Measurements from ENCODE around the gene MYL7. TPM values are rescaled to one million over a fixed set of nuclear protein-coding genes. Genes with fewer than 3 reads are reported as not detected.

The MYL7 gene
- polyA plus RNA-seq, 2 of the 4 experiments (the other 2 are of a cell fraction), result not detected

- TF ChIP-seq, protein P1, sequence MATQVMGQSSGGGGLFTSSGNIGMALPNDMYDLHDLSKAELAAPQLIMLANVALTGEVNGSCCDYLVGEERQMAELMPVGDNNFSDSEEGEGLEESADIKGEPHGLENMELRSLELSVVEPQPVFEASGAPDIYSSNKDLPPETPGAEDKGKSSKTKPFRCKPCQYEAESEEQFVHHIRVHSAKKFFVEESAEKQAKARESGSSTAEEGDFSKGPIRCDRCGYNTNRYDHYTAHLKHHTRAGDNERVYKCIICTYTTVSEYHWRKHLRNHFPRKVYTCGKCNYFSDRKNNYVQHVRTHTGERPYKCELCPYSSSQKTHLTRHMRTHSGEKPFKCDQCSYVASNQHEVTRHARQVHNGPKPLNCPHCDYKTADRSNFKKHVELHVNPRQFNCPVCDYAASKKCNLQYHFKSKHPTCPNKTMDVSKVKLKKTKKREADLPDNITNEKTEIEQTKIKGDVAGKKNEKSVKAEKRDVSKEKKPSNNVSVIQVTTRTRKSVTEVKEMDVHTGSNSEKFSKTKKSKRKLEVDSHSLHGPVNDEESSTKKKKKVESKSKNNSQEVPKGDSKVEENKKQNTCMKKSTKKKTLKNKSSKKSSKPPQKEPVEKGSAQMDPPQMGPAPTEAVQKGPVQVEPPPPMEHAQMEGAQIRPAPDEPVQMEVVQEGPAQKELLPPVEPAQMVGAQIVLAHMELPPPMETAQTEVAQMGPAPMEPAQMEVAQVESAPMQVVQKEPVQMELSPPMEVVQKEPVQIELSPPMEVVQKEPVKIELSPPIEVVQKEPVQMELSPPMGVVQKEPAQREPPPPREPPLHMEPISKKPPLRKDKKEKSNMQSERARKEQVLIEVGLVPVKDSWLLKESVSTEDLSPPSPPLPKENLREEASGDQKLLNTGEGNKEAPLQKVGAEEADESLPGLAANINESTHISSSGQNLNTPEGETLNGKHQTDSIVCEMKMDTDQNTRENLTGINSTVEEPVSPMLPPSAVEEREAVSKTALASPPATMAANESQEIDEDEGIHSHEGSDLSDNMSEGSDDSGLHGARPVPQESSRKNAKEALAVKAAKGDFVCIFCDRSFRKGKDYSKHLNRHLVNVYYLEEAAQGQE (IDR thresholded peaks at IDR 0.05), result no peak
- TF ChIP-seq ESRRA (IDR thresholded peaks at IDR 0.05; ENCODE audit: borderline replicate concordance, low read length) (no peak), RNF2 (IDR thresholded peaks at IDR 0.05; ENCODE audit: borderline replicate concordance, low read depth) (no peak), RFX5 (IDR thresholded peaks at IDR 0.05) (no peak), NPAS2 (CRISPR knock-in tag; IDR thresholded peaks at IDR 0.05; ENCODE audit: borderline replicate concordance) (no peak)
Observed at GRCh38 chr7:44182827-44183226, 41.7 kb upstream of the MYL7 start (continued).

DNA sequence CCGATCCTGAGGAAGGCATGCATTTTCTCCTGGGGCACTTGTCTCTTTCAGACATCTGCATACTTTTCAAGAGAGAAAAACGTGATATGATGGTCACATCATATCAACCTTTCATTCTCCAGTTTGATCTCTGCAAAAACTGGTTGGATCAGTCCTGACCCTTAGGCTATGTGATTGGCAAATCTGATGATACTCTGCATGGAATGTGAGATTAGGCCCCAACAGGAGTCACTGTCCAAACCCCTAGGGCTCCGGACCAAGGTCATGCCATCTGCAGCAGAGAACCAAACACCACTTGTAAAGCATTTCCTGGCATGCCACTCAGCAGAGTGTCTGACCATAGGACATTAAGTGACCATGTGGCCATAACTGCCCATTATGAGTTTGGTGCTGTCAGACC lies 39.5 kb upstream of the MYL7 start:
- Histone ChIP-seq H3K27ac (no peak overlapping the region), H3K9me3 (peaks cover 10% of the 10 kb centered on the region; the same call in 1 of the 3 replicates), H3K4me2 (no peak overlapping the region), H3K4me3 (no peak overlapping the region), H3K4me1 (peaks cover 36% of the 10 kb centered on the region)
- TF ChIP-seq TFCP2L1 (CRISPR knock-in tag; IDR thresholded peaks at IDR 0.05) (no peak), MYC (IDR thresholded peaks at IDR 0.05; ENCODE audit: borderline replicate concordance, low read length) (no peak), CBX8 (IDR thresholded peaks at IDR 0.05) (no peak), RAD21 (conservative IDR thresholded peaks at IDR 0.05 in 1 of 2, IDR thresholded peaks at IDR 0.05 in 1 of 2) (no peak), ZNF302 (CRISPR knock-in tag; IDR thresholded peaks at IDR 0.05) (no peak), FOXS1 (CRISPR knock-in tag; IDR thresholded peaks at IDR 0.05) (no peak), USF2 (IDR thresholded peaks at IDR 0.05) (no peak), BCL3 (IDR thresholded peaks at IDR 0.05) (no peak), CHD4 (IDR thresholded peaks at IDR 0.05; ENCODE audit: borderline replicate concordance) (no peak), RFX5 (IDR thresholded peaks at IDR 0.05) (no peak)
- 31% methylated on average over 3 of the region's 3 CpGs for WGBS (ENCODE audit: missing lambda C conversion rate)
- no peak for DNase-seq (ENCODE audit: low read depth in 1 of 2, low spot score in 1 of 2)
- ChIA-PET CTCF (no interaction called here), POLR2A (no interaction called here)
- no peak for FAIRE-seq
- no peak for ATAC-seq

DNA sequence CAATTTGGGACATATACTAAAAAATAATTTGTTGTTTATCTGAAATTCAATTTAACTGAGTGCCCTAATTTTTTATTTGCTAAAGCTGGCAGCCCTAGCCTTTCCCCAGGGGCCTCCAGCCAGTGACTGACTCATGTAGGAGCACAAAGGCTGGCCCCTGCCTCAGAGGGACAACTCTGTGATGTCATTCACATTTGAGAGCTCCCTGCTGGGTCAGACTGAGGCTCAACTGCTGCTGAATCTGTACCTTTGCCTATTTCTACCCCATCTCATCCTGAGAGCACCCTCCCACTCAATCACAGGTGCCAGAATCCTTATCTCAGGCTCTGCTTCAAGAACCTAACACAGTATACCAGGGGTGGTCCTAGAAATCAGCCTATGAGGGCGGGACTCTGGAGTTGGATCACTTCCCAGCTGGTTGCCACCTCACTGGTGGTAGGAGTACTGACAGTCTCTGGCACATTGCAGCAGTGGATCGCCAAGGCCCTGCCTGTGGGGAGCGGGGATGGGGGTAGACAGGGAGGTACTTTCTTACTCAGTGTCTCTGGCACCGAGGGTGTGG lies 36.5 kb upstream of the MYL7 start:
- TF ChIP-seq RNF2 (IDR thresholded peaks at IDR 0.05; ENCODE audit: borderline replicate concordance, low read depth) (no peak), FOSL2 (IDR thresholded peaks at IDR 0.05) (no peak), FOSL2 (CRISPR knock-in tag; IDR thresholded peaks at IDR 0.05) (no peak), USF2 (IDR thresholded peaks at IDR 0.05) (no peak), RFX5 (IDR thresholded peaks at IDR 0.05) (no peak), FOXS1 (CRISPR knock-in tag; IDR thresholded peaks at IDR 0.05) (no peak), ELK1 (IDR thresholded peaks at IDR 0.05; ENCODE audit: low read depth, low read length) (no peak), EHF (CRISPR knock-in tag; IDR thresholded peaks at IDR 0.05) (no peak), NFE2L2 (conservative IDR thresholded peaks at IDR 0.05; ENCODE audit: low read length) (no peak), FOSB (CRISPR knock-in tag; IDR thresholded peaks at IDR 0.05) (no peak), JUNB (IDR thresholded peaks at IDR 0.05) (no peak), HDAC2 (IDR thresholded peaks at IDR 0.05) (no peak), KDM1A (IDR thresholded peaks at IDR 0.05; ENCODE audit: low read depth) (no peak)
- TF ChIP-seq, protein P2, sequence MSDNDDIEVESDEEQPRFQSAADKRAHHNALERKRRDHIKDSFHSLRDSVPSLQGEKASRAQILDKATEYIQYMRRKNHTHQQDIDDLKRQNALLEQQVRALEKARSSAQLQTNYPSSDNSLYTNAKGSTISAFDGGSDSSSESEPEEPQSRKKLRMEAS (IDR thresholded peaks at IDR 0.05), result no peak
- TF ChIP-seq, protein P3, sequence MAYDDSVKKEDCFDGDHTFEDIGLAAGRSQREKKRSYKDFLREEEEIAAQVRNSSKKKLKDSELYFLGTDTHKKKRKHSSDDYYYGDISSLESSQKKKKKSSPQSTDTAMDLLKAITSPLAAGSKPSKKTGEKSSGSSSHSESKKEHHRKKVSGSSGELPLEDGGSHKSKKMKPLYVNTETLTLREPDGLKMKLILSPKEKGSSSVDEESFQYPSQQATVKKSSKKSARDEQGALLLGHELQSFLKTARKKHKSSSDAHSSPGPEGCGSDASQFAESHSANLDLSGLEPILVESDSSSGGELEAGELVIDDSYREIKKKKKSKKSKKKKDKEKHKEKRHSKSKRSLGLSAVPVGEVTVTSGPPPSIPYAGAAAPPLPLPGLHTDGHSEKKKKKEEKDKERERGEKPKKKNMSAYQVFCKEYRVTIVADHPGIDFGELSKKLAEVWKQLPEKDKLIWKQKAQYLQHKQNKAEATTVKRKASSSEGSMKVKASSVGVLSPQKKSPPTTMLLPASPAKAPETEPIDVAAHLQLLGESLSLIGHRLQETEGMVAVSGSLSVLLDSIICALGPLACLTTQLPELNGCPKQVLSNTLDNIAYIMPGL (CRISPR knock-in tag; IDR thresholded peaks at IDR 0.05; ENCODE audit: borderline replicate concordance), result no peak
- Histone ChIP-seq H3K27ac (peak overlapping the region in 1 of 2 experiments; percentile 42; a peak in 2 of 6 replicates), H3K4me3 (no peak overlapping the region), H3K4me2 (peak overlapping the region; percentile 10), H3K4me1 (peaks cover 15% of the 10 kb centered on the region; the same call in 2 of the 3 replicates), H3K9me3 (peaks cover 6% of the 10 kb centered on the region; the same call in 1 of the 3 replicates)
- WGBS (ENCODE audit: missing lambda C conversion rate), result 19% methylated on average over 3 of the region's 4 CpGs
- CTCF ChIA-PET, result interaction anchor here (1.3 to 2.3 kb wide), 3 partner anchors 19 to 47 kb away, joined by 3 to 7 read pairs (median 4); no protein-coding TSS in a partner anchor
- FAIRE-seq, result no peak
- no peak for DNase-seq (ENCODE audit: low read depth in 1 of 2, low spot score in 1 of 2)
- POLR2A ChIA-PET, result no interaction called here
- ATAC-seq, result peak; percentile 61 to 71; a peak in 4 of 6 replicates
